Forelimb muscle (tissue), 1 donor: ENCODE data around the gene CCDC141. TPM values are rescaled to one million over a fixed set of nuclear protein-coding genes. Genes with fewer than 3 reads are reported as not detected.
A peak's percentile ranks its signal among the peaks of the same experiment; 100 is the strongest.

Source experiments
- DNase-seq: peaks from one replicate; pipeline ENCODE4 v3.0.0-alpha.2; 2013; ENCODE audit warnings: low read depth
- polyA plus RNA-seq: library from polyadenylated mRNA; unstranded; fragments of 120-200 nt; gene quantifications from one replicate; pipeline ENCODE4 v1.2.1, GENCODE V29; 2013; ENCODE audit not compliant: insufficient read length

Gene CCDC141
- polyA plus RNA-seq, 1 donor, result 79.4 TPM

DNA sequence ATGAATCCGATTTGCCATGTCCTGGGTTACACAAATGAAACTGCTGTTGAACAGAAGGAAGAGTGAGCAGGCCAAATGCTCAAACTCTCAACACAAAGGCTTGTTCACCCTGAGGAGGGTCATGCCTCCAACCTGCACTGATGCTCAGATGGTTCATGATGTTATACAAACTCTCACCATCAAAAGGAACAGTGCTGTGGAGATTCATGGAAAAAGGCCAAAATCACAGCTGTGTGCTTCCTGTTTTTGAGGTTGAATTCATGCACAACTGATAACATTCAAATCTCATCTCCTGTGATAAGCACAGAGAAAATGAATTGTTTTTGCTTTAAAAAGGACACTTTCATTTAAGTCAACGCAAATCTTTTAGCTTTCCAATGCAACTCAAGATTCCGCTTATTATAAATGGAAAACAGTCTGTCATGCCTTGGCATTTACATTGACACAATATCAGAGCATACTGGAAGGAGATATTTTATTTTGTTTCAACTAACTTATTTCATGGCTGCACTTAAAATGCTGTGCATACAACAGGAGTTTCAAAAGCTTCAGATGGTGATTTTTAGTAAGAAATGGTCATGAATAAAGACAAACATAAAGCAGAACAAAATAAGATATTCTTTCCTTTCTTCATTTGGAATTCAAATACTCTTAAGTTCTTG, 220.5 kb downstream of the CCDC141 start:
- DNase-seq, result no peak

DNA sequence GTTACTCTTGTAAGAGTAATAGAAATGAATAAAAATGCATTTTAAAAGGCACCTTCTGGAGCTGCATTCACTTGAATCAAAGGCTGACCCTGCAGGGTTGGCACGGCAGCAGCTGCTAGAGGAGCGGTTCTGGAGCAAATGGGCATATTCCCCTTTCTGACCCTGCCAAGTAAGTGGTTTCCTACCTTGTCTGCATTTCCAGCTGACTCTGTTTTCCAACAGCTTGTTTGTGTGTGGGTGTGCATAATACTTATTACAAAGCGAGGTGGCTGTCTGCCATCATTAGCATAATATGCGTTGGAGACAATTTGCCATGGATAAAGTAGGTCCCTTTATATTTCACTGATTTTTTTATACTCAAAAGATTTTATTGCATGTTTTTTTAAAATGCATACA, 221.5 kb downstream of the CCDC141 start:
- no peak for DNase-seq

DNA sequence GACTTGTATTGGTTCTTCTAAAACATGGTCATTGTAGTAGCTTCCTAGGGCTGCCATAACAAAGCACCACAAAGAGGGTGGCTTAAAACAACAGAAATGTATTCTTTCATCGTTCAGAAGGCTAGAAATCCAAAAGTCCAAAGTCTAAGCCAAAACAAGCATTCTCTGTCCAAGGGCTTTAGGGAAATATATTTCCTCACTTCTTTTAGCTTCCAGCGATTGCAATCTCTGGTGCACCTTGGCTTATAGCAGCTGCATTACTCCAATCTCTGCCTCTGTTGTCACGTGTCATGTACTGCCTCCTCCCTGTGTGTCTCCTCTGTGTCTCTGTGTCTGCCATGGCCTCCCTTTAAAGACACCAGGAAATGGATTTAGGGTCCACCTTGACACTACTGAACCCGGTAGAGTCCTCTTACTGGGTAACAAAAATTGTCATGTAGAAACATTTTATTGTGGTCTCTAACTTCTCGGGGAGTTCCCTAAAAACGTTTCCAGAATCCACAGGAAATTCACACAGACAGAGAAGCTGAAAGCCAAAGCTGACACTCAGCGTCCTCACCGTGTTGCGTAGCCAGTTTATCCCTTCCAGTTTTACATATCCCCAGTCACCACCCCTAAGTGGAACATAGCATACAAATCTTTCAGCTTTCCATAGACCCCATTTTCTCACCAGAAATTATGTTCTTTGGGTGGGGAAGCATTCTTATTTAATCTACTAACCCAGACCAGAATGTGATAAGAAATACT, 222.0 kb downstream of the CCDC141 start:
- DNase-seq, result no peak

DNA sequence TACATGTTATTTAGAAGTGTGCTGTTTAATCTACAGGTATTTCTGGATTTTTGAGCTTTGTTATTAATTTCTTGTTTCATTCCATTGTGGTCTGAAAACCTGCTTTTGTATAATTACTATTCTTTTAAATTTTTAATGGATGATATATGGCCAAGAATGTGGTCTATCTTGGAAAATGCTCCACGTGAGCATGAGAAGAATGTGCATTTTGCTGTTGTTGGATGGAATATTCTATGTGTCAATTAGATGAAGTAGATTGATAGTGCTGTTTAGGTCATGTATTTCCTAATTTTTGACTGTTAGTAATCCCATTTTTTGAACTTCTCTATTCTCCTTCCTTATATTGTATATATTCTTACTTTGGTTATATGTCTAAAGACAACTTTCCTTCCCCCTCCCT, 222.8 kb downstream of the CCDC141 start:
- DNase-seq, result no peak

DNA sequence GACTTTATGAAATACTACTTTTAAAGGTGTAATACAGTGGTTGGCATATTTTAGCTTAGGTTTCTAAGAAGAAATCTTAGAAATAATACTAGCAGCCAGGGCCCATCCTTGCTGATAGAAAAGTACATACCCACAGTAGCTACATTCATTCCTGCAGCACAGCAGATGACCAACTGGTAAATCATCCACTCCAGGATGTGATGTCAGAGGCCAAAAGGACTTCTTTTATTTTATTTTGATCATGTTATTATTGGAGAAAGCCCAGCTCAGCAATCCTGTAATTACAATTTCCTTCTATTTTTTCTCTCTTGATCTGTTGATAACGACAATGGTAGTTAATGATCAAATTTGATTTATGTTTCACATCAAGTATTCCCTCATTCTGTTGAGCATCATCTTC, 224.8 kb downstream of the CCDC141 start:
- no peak for DNase-seq

DNA sequence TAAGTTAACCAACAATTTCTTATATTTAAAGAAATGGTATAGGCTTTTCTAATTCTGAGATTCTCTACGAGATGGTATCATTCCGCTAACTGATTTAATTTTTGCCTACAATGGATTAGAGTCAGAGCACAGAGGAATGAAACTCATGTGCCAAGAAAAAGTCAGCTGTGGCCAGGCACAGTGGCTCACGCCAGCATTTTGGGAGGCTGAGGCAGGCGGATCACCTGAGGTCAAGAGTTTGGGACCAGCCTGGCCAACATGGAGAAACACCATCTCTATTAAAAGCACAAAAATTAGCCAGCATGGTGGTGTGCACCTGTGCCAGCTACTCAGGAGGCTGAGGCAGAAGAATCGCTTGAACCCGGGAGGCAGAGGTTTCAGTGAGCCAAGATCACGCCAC, 225.8 kb downstream of the CCDC141 start:
- DNase-seq, result no peak

DNA sequence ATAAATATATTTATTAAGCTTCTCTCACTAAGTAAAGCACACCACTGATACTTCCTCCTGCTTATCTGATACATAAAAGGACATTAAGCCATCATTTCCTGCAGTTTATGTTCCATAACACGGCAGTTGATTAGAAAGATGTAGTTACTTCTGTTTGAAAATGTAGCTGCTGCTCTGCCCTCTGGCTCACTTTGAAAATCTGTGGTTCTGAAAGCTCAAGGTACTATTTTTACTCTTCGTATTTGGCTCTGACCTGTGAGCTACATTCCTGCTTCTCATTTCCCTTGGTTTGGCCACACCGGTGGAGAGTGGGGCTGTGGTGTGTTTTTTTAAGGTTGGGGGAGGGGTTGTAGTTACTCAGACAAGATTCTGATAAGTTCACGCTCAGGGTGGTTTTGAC, 229.9 kb downstream of the CCDC141 start:
- DNase-seq, result no peak

DNA sequence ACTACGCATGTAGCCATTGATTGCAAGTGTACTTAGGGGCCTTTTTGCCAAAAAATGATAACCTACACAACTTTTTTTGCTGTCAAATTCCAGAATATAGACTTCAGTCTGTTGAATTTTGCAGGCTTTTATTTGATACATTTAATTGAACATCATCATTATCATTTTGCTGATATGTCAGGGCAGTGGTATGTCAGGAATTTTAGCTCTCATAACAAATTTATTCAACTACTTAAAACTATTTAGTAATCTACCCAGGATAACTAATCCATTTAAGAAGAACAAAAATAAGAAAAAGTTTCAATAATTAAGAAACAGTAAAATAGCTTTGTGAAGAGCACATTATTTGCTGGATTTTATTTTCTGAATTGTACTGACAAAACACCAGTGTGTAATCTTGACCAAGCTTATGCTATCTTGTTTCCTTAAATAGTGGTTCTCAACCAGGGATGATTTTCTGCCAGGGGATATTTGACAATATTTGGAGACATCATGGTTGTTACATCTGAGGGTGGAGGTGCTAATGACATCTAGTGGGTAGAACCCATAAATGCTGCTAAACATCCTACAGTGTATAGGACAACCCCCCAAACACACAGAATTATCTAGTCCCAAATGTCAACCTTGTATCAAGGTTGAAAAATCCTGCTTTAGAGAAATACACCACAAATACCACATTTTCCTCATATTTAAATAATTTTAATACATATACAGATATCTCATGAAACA, 230.6 kb downstream of the CCDC141 start:
- DNase-seq, result no peak

DNA sequence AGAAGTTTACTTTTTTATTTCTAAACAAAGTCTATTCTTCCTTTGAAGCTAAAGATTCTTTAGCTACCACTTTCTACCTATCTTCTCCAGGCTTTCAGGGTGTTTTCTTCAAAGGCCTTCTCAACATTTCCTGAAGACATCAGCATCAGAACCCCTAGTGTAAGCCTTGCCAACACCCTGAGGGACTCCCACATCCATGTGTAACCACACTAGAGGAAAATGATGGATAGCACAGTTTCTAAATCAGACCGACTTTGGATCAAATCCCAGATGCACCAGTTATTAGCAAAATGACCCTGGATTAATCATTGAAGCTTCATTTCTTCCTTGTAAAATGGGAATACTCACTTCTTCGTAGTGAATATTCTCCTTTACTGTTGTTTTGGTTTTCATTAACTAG, 238.0 kb downstream of the CCDC141 start:
- no peak for DNase-seq

DNA sequence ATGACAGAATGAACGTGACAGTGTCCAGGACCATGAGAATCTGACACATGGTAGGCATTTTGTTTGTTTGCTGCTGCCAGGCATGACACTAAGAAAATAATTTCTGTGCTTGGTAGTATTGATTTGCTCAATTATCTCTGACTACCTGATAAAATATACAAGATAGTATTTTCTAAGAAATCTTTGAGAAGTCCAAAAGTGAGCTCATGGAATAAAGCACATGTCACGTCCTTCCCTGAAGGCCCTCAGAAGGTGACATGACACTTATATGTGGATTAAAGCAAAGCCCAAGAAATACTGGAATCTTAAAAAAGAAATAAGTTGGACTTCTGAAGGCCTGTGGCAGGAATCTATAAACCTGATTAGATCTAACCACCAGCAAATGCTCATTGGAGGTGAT, 238.9 kb downstream of the CCDC141 start:
- no peak for DNase-seq

DNA sequence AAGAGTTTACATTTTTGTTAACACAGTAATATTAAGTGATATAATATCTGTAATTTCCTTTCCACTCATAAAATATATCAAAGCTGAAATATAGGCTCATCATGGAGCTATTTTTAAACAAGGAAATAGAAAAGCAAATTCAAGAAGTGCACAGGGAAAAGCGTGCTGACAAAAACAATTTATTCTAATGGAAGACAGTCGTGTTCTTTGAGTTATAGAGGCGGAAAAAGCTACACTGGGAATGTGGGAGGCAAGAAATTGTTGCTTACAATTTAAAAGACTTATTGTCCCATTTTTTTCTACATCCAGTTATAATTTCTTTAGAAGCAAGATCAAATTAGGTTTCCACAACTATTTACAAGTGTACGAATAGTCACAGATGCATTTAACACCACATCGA, 239.5 kb downstream of the CCDC141 start:
- DNase-seq, result no peak

DNA sequence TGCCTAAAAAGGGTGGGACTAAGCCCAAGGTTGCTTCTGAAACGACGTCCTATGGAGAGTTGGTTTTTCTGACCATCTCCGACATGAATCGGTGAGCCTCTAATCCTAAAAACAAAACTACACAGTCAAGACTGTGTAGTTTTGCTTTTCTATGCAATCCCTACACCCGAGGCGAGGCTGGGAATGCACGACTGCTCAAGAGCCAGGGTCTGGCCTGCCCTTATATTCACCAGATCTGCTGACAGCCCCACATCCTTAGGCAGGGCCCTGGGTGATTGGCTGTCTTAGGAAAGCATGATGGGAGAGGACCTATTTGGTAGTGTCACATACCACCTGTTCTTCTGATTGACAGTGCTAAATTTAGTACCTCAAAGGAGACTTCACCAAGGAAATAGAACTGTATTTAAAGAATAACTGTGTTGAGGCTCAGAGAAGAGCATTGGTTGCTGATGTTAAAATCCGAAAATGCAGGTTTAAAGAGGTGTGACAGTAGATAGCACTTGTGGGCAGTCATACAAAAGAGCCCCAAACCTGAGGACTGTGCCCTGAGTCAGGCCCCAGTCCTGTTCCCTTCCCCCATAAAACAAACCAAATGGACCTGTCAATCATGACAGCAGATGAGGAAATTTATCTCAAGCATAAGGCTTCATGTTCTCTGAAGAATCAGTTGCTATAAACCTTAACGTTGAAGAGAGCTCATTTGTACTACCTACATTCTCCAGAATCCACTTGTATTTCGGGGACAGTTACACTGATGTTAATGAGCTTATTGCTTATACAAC, 242.5 kb downstream of the CCDC141 start, which contains the start of gene TTN:
TSS of gene TTN (minus strand) at position 197 of the 782 bp plus-strand sequence. CDS start 2,781 bp downstream, outside the sequence.
- DNase-seq, result no peak

DNA sequence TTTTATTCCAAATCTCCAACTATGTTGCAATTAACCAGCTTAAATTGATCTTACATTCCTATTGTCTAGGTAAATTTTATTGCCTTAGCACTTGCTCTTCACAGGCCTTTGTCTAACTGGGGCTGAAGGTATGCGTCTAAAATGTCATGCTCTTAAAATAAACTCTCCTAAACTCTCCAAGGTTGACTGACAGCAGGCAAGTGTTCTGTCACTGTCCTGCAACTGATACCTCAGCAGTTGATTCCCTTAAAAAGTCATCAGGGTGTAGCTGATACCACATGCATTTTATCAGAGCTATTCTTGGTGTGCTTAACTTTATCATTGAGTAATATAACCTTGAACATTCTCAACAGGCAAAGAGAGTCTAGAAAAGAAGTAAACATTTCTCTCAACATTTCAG, 243.4 kb downstream of the CCDC141 start:
- no peak for DNase-seq

DNA sequence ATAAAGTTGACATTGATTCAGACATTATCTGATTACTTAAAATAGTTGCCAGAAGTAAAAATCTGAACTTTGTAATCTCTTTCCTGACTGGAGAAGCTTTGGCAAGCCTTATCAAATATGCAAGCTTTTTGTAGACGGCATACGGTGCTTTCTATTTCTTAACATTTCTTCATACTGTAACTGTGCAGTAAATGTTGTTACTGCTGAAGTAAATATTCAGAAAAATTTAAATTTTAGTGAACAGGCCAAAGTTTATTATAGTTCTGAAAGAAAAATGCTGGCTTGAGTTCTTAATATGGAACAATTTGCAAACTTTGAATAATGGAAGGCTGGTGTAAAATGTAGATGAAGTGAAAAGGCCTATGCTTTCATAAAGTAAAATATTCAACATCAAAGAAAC, 244.5 kb downstream of the CCDC141 start:
- DNase-seq, result no peak

DNA sequence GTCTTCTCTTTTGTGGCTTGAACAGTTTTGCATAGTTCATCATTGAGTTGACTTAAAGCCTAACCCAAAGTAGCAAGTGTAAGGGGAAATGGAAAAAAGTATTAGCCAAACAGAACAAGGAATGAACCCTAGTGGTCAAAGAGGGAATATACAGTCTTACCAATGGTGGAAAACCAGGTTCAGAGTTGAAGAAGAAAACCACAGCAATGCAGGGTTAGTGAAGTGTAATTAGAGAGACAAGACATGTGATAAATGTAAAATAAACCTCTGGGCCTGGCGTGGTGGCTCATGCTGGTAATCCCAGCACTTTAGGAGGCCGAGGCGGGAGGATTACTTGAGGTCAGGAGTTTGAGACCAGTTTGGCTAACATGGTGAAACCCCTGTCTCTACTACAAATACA, 245.1 kb downstream of the CCDC141 start:
- no peak for DNase-seq

DNA sequence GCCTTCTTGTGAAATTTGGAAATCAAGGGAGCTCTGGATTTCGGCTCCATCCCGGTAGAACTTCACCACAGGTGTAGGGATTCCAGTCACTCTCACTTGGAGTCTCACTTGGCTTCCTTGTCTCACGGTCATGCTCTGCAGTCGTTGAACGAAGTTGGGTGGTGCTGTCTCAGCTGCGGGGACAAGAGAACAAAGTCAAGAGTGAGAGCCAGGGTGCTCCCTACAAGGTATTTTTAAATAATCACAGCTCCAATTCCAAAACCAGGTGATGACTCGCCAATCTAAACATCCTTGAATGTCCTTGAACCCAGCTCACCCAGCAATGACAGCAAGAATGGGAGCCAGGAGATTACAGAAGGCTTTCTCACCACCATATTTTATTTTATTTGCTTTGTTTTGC, 249.4 kb downstream of the CCDC141 start:
- DNase-seq, result no peak

DNA sequence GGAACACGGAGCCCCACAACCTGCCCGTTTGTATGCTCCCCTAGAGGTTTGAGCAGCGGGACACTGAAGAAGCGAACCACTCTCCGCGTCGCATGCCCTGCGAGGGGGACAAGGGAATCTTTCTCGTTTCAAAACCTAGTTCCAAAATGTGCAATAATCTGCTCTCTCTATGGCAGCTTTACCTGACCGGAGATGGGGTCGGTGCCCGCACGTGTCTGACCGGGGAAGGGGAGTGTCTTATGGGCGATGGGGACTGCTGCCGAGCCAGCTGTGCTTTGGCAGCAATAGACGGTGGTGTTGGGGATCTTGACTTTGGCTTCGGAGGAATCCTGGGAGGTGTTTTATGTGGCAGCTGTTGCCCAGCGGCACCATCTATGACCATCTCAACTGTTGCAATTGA, 250.6 kb downstream of the CCDC141 start:
- DNase-seq, result no peak

DNA sequence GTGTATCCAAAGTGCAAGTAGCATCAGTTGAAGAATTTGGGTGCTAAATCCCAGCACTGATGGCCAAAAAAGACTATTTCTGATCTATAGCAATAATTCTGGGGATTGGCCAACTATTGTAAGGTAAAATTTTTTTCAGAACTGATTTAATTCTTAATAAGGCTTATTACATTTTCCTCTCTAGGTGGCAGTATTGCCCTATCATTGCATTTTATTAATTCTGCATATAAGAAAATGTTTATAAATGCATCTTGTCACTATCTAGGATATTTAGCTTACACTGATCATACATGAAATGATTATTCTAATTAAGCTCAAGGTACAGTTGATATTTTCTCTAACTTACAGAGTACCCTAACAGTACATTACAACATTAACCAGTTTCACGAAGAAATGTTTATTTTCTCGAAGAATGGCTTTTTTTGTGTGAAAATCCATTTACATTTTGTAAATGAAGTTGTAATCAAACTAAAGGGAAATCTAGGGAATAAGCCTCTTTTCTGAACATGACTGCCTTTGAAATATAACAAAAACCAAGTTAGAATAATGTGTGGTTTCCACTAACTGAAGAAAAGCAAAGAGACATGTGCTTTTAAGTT, 253.8 kb downstream of the CCDC141 start:
- peak; percentile 24 for DNase-seq

DNA sequence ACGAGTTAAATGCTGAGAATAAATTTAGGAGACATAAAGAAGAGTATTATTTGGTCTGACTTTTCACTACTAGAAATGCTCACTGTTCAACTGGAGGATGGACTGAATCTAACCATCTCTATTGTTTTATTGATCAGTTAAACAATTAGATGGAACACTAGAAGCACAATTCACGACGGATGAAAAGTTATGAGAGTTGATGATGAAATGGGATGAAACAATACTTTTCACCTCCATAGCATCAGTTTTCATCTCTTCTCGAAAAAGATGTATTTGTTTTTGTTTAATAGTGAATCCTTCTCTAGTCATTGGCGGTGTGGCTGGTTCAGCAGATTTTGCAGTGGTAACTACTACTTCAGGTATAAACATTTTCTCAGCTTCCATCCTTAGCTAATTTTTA, 262.0 kb downstream of the CCDC141 start:
- DNase-seq, result no peak

DNA sequence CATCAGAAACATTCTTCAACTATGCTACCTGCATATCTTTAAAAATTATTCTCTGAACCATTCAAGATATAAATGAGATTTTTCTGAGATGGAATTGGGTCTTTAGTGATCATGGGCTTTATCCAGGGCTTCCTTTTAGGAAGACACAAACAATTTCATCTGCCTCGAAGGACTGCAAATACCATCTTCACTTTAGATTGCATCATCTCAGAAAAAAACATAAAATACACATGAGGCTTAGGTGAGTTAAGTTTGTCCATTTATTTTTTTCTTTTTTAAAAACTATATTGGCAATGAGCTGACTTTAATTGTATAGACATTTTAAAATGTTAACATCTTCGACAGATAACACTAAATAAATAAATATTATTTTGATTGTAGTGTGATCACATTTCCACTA, 262.8 kb downstream of the CCDC141 start:
- no peak for DNase-seq

DNA sequence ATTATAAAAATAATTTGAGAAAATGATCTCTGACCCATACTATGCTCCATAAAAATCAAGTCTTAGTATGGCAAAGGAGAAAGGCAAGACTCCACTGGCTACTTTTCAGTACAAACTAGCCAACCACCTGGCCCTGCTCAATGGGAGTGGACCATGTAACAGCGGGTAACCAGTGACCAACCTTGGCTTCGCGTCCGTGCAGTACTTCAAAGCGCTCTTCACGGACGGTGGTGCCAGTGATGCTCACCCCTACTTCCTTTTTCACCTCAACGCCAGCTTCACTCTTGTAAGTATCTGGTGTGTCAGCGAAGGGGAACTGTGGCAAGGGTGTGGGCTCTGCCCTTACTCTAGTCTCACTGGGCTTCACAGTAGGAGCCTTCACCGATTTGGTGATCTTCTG, 266.0 kb downstream of the CCDC141 start:
- no peak for DNase-seq

DNA sequence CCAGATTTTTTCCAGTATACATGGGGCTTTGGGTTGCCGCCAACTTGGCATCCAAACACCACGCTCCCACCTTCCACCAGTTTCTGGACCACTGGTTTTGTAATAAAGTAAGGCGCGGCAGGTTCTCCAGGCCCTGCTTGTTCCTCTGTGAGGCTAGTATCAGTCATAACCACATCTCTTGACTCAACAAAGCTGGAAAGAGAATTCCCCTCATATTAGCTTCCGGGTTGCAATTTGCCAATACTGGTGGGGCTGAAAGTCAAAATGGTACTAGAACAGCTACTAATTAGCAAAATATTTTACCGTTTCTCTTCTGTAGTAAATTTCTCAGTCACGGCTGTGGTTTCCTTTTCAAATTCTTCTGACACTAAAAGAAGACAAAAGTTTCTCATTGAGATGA, 267.7 kb downstream of the CCDC141 start:
- no peak for DNase-seq
